RWPE2 (cell line): ENCODE results near the gene SV2B.
A peak's percentile ranks its signal among the peaks of the same experiment; 100 is the strongest.

Source experiments
- ATAC-seq: fragments of 200-7000 bp; cut with Tn5 transposase; 3 replicates; pipeline ENCODE4 v1.9.1; 2021; ENCODE audit warnings: low read depth
- DNase-seq: peaks from one replicate; pipeline ENCODE4 v3.0.0-alpha.2; 2020; ENCODE audit warnings: low spot score
- H3K27ac ChIP-seq: fragments of 450-650 bp; 2 replicates; pipeline ENCODE4 v1.5.1; 2017; ENCODE audit warnings: mild to moderate bottlenecking; ENCODE audit not compliant: poor library complexity, severe bottlenecking
- H3K27me3 ChIP-seq: fragments of 250-450 bp; sonication (Bioruptor Pico); 2 replicates; pipeline ENCODE4 v1.5.1; 2021; ENCODE audit warnings: mild to moderate bottlenecking, moderate library complexity; ENCODE audit not compliant: insufficient read depth, poor library complexity, severe bottlenecking
- H3K36me3 ChIP-seq: fragments of 250-450 bp; sonication (Bioruptor Pico); 2 replicates; pipeline ENCODE4 v1.5.1; 2020; ENCODE audit warnings: low read depth, mild to moderate bottlenecking, moderate library complexity
- H3K4me1 ChIP-seq: fragments of 250-450 bp; sonication (Bioruptor Pico); 2 replicates; pipeline ENCODE4 v1.5.1; 2021; ENCODE audit warnings: mild to moderate bottlenecking, moderate library complexity; ENCODE audit not compliant: insufficient read depth, poor library complexity, severe bottlenecking
- H3K4me3 ChIP-seq: fragments of 250-450 bp; sonication (Bioruptor Pico); 2 replicates; pipeline ENCODE4 v1.5.1; 2021; ENCODE audit warnings: mild to moderate bottlenecking, moderate library complexity; ENCODE audit not compliant: severe bottlenecking
- H3K9me3 ChIP-seq: fragments of 250-450 bp; sonication (Bioruptor Pico); 2 replicates; pipeline ENCODE4 v1.5.1; 2021; ENCODE audit warnings: mild to moderate bottlenecking, moderate library complexity; ENCODE audit not compliant: severe bottlenecking
- CTCF ChIP-seq: fragments of 450-650 bp; IDR thresholded peaks from one replicate; pipeline ENCODE4 v1.5.1; 2017; ENCODE audit warnings: mild to moderate bottlenecking, moderate library complexity; ENCODE audit not compliant: poor library complexity, severe bottlenecking

SV2B gene

GRCh38 chr15:91109885-91110284 is 9.8 kb downstream of the SV2B start:
- Histone ChIP-seq H3K4me3 (no peak overlapping the region), H3K27ac (no peak overlapping the region), H3K27me3 (peaks cover 20% of the 10 kb centered on the region), H3K36me3 (no peaks in the 10 kb centered on the region), H3K4me1 (no peaks in the 10 kb centered on the region), H3K9me3 (no peaks in the 10 kb centered on the region)
- TF ChIP-seq CTCF: no peak
- no peak for ATAC-seq
- no peak for DNase-seq

- no peak for ATAC-seq
- H3K27ac ChIP-seq: no peak overlapping the region
- H3K4me1 ChIP-seq: no peaks in the 10 kb centered on the region
- TF ChIP-seq CTCF: no peak
- no peaks in the 10 kb centered on the region for H3K36me3 ChIP-seq
- DNase-seq: no peak
- H3K4me3 ChIP-seq: no peak overlapping the region
- no peaks in the 10 kb centered on the region for H3K9me3 ChIP-seq
- peaks cover 20% of the 10 kb centered on the region for H3K27me3 ChIP-seq
Observed at GRCh38 chr15:91110407-91110806, 10.3 kb downstream of the SV2B start.

GRCh38 chr15:91113030-91113429 is 13.0 kb downstream of the SV2B start:
- Histone ChIP-seq H3K27ac (no peak overlapping the region), H3K9me3 (no peaks in the 10 kb centered on the region), H3K4me1 (no peaks in the 10 kb centered on the region), H3K36me3 (no peaks in the 10 kb centered on the region), H3K27me3 (peaks cover 34% of the 10 kb centered on the region), H3K4me3 (no peak overlapping the region)
- DNase-seq (no peak), ATAC-seq (peak; percentile 28; the same call in 2 of the 3 replicates)
- TF ChIP-seq CTCF: no peak

GRCh38 chr15:91114301-91114700 is 14.2 kb downstream of the SV2B start:
- H3K4me3 ChIP-seq: no peak overlapping the region
- H3K4me1 ChIP-seq: no peaks in the 10 kb centered on the region
- TF ChIP-seq CTCF: no peak
- ATAC-seq (no peak), DNase-seq (no peak)
- H3K36me3 ChIP-seq: no peaks in the 10 kb centered on the region
- H3K27me3 ChIP-seq: peaks cover 40% of the 10 kb centered on the region
- no peaks in the 10 kb centered on the region for H3K9me3 ChIP-seq
- H3K27ac ChIP-seq: no peak overlapping the region

GRCh38 chr15:91116113-91117067 is 16.3 kb downstream of the SV2B start:
- Histone ChIP-seq H3K9me3 (no peaks in the 10 kb centered on the region), H3K4me3 (no peak overlapping the region), H3K36me3 (no peaks in the 10 kb centered on the region), H3K27me3 (peaks cover 47% of the 10 kb centered on the region), H3K4me1 (no peaks in the 10 kb centered on the region), H3K27ac (no peak overlapping the region)
- ATAC-seq: peak; percentile 60
- DNase-seq: no peak
- TF ChIP-seq CTCF: no peak
